Progenitor cell of endocrine pancreas (in vitro differentiated cells): ENCODE measurements around the gene MYL9. TPM values are rescaled to one million over a fixed set of nuclear protein-coding genes. Genes with fewer than 3 reads are reported as not detected.

Experiments used
- DNase-seq: peaks from one replicate; pipeline ENCODE4 v3.0.0; 2021; ENCODE audit warnings: low spot score; ENCODE audit not compliant: unreplicated experiment
- H3K27ac Mint-ChIP-seq: 2 replicates; pipeline ENCODE4 v1.8.0; 2021; ENCODE audit warnings: mild to moderate bottlenecking, moderate library complexity, mixed read lengths
- H3K27me3 Mint-ChIP-seq: 2 replicates; pipeline ENCODE4 v1.8.0; 2021; ENCODE audit warnings: mixed read lengths
- H3K36me3 Mint-ChIP-seq: 2 replicates; pipeline ENCODE4 v1.8.0; 2022; ENCODE audit warnings: mixed read lengths; ENCODE audit not compliant: insufficient read depth
- H3K4me1 Mint-ChIP-seq: 2 replicates; pipeline ENCODE4 v1.8.0; 2021; ENCODE audit warnings: low read depth, mixed read lengths
- H3K4me3 Mint-ChIP-seq: 2 replicates; pipeline ENCODE4 v1.8.0; 2021; ENCODE audit warnings: low read depth, mild to moderate bottlenecking, moderate library complexity, mixed read lengths
- H3K9me3 Mint-ChIP-seq: 2 replicates; pipeline ENCODE4 v1.8.0; 2021; ENCODE audit warnings: low read depth, mixed read lengths
- total RNA-seq: library from RNA; stranded (reverse); gene quantifications from 2 replicates; pipeline ENCODE4 v1.2.1, GENCODE V29; 2021
- TF ChIP-seq, protein P1 (sequence below): fragments of 200-600 bp; sonication (generic); IDR thresholded peaks from one replicate; pipeline ENCODE4 v1.5.0; 2021; ENCODE audit warnings: antibody characterized with exemption, mild to moderate bottlenecking; ENCODE audit not compliant: unreplicated experiment

Gene MYL9
- total RNA-seq, 1 donor from 2014 or later, result 31.0 TPM

DNA sequence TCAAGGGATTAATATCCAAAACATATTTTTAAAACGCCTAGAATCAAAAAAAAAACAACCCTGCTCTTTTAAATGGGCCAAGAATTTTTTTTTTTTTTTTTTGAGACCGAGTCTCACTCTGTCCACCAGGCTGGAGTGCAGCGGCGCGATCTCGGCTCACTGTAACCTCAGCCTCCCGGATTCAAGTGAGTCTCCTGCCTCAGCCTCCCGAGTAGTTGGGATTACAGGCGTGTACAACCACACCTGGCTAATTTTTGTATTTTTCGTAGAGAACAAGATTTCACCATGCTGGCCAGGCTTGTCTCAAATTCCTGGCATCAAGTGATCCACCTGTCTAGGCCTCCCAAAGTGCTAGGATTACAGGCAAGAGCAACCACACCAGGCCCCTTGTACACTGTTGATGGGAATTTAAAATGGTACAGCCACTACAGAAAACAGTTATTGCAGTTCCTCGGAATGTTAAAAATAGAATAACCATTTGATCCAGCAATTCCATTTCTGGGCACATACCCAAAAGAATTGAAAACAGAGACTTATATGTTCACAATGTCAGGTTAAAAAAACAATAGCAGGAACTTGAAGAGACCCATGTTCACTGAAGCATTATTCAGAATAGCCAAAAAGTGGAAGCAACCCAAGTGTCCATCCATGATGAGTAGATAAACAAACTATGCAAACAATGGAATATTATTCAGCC, 3.1 kb upstream of the MYL9 start:
- no peaks in the 10 kb centered on the region for H3K36me3 Mint-ChIP-seq
- peaks cover 8% of the 10 kb centered on the region for H3K4me1 Mint-ChIP-seq
- no peak overlapping the region for H3K4me3 Mint-ChIP-seq
- peaks cover 10% of the 10 kb centered on the region for H3K27me3 Mint-ChIP-seq
- TF ChIP-seq, protein P1, sequence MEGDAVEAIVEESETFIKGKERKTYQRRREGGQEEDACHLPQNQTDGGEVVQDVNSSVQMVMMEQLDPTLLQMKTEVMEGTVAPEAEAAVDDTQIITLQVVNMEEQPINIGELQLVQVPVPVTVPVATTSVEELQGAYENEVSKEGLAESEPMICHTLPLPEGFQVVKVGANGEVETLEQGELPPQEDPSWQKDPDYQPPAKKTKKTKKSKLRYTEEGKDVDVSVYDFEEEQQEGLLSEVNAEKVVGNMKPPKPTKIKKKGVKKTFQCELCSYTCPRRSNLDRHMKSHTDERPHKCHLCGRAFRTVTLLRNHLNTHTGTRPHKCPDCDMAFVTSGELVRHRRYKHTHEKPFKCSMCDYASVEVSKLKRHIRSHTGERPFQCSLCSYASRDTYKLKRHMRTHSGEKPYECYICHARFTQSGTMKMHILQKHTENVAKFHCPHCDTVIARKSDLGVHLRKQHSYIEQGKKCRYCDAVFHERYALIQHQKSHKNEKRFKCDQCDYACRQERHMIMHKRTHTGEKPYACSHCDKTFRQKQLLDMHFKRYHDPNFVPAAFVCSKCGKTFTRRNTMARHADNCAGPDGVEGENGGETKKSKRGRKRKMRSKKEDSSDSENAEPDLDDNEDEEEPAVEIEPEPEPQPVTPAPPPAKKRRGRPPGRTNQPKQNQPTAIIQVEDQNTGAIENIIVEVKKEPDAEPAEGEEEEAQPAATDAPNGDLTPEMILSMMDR, result no peak
- no peaks in the 10 kb centered on the region for H3K9me3 Mint-ChIP-seq
- DNase-seq, result no peak
- H3K27ac Mint-ChIP-seq, result no peak overlapping the region

DNA sequence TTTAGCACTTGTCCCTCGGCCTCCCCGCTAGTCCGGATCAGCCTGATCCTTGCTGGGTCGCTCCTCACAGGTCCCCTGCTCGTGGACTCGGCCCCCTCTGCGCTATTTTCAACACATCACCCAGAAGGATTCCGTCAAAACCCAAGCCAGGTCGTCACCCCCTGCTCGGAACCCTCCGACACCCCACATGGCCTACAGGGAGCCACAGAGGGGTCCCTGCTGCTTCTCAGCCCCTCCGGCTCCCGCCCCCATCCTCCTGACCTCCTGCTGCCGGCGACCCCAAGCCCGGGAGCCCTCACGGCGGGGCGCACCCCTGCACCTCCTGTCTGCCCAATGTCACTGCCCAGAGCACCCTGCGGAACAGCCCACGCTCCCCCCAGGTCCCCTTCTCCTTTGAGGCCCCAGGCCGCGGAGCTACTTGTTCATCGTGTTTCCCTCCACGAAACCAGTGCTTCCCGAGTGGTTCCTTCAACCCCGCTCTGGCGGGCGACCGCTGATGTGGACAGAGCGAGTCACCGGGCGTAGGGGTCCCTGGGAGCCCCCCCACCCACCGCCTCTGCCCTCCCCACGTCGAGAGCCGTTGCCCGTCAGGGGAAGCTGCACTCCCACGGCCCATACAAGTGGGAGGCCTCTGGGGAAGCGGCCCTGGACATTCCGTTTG, 638 bp upstream of the MYL9 start:
- TF ChIP-seq, protein P1, result no peak
- peaks cover 9% of the 10 kb centered on the region for H3K4me1 Mint-ChIP-seq
- no peak overlapping the region for H3K27ac Mint-ChIP-seq
- DNase-seq, result no peak
- peak overlapping the region; percentile 64 for H3K4me3 Mint-ChIP-seq
- no peaks in the 10 kb centered on the region for H3K9me3 Mint-ChIP-seq
- H3K27me3 Mint-ChIP-seq, result peaks cover 10% of the 10 kb centered on the region
- H3K36me3 Mint-ChIP-seq, result no peaks in the 10 kb centered on the region

DNA sequence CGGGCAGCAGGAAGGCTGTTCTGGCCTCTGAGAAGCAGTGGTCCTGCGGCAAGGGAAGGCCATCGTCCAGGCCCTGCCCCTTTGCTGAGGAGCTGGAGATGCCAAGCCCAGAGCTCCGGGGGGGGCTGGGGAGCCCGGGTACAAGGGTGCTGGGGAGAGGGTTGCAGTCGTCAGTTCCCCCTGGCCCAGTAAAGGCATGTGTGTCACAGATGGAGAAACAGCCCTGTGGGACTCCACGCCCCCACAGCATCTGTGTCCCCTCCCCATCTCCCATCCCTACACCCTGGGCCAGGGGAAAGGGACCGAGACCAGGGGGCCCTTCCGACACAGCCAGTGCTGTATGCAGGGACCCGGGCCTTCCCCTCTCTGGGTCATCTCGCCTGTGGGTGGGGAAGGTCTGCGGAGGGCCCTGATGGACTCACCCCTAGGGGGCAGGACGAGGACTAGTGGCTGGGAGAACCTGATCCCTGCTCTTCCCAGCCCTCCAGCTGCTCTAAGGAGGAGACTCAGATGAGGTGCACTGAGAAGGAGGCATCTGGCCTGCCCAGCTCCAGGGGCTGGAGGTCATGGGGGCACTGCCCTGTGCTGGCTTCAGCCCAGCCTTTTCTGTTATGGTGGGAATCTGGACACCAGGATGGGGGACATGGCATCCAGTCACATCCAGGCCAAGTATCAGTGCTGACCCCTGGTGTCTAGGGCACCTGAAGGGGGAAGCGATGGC, 609 bp downstream of the MYL9 start:
- no peaks in the 10 kb centered on the region for H3K9me3 Mint-ChIP-seq
- DNase-seq, result peak; percentile 30
- peaks cover 10% of the 10 kb centered on the region for H3K27me3 Mint-ChIP-seq
- peak overlapping the region; percentile 61 for H3K4me3 Mint-ChIP-seq
- H3K4me1 Mint-ChIP-seq, result peaks cover 9% of the 10 kb centered on the region
- no peaks in the 10 kb centered on the region for H3K36me3 Mint-ChIP-seq
- H3K27ac Mint-ChIP-seq, result no peak overlapping the region
- TF ChIP-seq, protein P1, result peak; percentile 64

DNA sequence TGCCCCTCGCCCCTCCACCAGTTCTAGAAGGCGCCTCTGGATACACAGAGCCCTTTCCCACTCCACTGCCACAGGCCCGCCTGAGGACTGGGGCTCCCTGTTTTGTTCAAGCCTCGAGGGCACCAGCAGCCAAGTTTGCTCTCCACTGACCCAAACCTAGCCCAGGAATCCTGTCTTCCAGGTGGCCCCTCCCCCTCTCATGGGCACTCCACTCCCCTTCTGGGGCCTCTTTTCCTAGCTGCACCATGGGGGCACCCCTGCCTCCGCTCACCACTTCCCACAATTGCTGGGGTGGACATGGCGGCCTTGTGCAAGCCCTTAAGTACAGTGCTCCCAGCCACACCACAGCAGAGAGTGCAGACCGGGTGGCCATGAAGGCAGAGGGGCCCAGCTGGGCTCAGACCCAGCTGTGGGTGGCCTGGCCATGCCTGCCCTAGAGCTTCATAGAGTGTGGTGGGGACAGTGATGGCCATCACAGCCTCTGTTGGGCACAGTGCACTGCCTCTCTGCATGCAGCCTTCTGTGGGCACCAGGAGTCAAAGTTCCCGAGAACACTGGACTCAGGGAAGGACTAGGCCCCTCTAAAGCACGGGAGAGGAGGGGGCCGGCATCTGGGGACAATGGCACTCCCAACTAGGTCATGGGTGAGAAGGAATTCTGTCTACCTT, 1.3 kb downstream of the MYL9 start:
- H3K4me3 Mint-ChIP-seq, result no peak overlapping the region
- no peaks in the 10 kb centered on the region for H3K36me3 Mint-ChIP-seq
- H3K27me3 Mint-ChIP-seq, result peaks cover 10% of the 10 kb centered on the region
- no peaks in the 10 kb centered on the region for H3K9me3 Mint-ChIP-seq
- no peak for DNase-seq
- H3K4me1 Mint-ChIP-seq, result peaks cover 9% of the 10 kb centered on the region
- no peak overlapping the region for H3K27ac Mint-ChIP-seq
- TF ChIP-seq, protein P1, result no peak
